Heart left ventricle (tissue), 16 donors: Measurements from ENCODE around the gene D2HGDH. TPM values are rescaled to one million over a fixed set of nuclear protein-coding genes. Genes with fewer than 3 reads are reported as not detected.
"Not testable (repeated sequence)": the region's sequence is repeated elsewhere in the genome, so short reads cannot be mapped to it uniquely, and the experiment has no call there.

Source experiments
- ATAC-seq, 4 donors: fragments of 200-7000 bp; cut with Tn5 transposase; one replicate each; pipeline ENCODE4 v1.9.1; 2020 to 2022; ENCODE audit warnings: moderate library complexity in 4 of 4, mild to moderate bottlenecking in 3 of 4, moderate number of reproducible peaks in 1 of 4
- DNase-seq, 5 donors: peaks; one replicate each; pipeline ENCODE4 v3.0.0-alpha.2; 2020
- H3K27ac ChIP-seq, 12 donors: fragments of 200-600 bp; sonication (generic) in 4 of 12; one replicate each; pipeline versions ENCODE4 v1.5.0 to v1.8.0; 2016 to 2022; ENCODE audit warnings: mild to moderate bottlenecking in 2 of 12
- H3K27me3 ChIP-seq, 9 donors: fragments of 200-600 bp; sonication (generic) in 2 of 9; one replicate each; pipeline versions ENCODE4 v1.5.1 to v1.8.0; 2016 to 2022; ENCODE audit warnings: mild to moderate bottlenecking in 3 of 9
- H3K36me3 ChIP-seq, 9 donors: fragments of 200-600 bp; sonication (generic) in 2 of 9; one replicate each; pipeline versions ENCODE4 v1.5.0 to v1.8.0; 2018 to 2022; ENCODE audit warnings: mild to moderate bottlenecking in 2 of 9
- H3K4me1 ChIP-seq, 12 donors: fragments of 200-600 bp; sonication (generic) in 4 of 12; one replicate each; pipeline versions ENCODE4 v1.5.0 to v1.8.0; 2016 to 2022; ENCODE audit warnings: mild to moderate bottlenecking in 3 of 12
- H3K4me3 ChIP-seq, 12 donors: fragments of 200-600 bp; sonication (generic) in 4 of 12; one replicate each; pipeline versions ENCODE4 v1.5.0 to v1.8.0; 2017 to 2022; ENCODE audit warnings: mild to moderate bottlenecking in 9 of 12, moderate library complexity in 4 of 12
- H3K9me3 ChIP-seq, 12 donors: fragments of 200-600 bp; sonication (generic) in 4 of 12; one replicate each; pipeline versions ENCODE4 v1.5.0 to v1.8.0; 2016 to 2022; ENCODE audit warnings: mild to moderate bottlenecking in 1 of 12
- CTCF ChIP-seq, 12 donors: fragments of 200-600 bp; sonication (generic) in 4 of 12; IDR thresholded peaks; one replicate each; pipeline versions ENCODE4 v1.5.0 to v1.8.0; 2018 to 2022; ENCODE audit warnings: antibody characterized with exemption in 12 of 12, mild to moderate bottlenecking in 5 of 12
- POLR2A ChIP-seq, 2 donors: fragments of 450-650 bp; IDR thresholded peaks; one replicate each; pipeline ENCODE4 v1.6.1; 2017; ENCODE audit warnings: antibody characterized with exemption in 2 of 2, mild to moderate bottlenecking in 2 of 2, moderate library complexity in 2 of 2
- WGBS, 4 donors: extraction: QIAGEN DNeasy Blood & Tissue Kit in 2 of 4; methylation state at CpG; one replicate each; pipeline versions ENCODE4 v1.1.5 to v1.1.7; 2013 to 2018; 5-methylcytosine and 5-hydroxymethylcytosine counted together
- intact Hi-C, 10 donors: fragments of 100-400 bp; cut with DNase I; formaldehyde crosslinking; loops; one replicate each; pipeline versions ENCODE4 v1.11.1 to v1.14.2; 2022
- polyA plus RNA-seq, 2 donors: library from polyadenylated mRNA; stranded (reverse); fragments of 200-250 nt; gene quantifications; one replicate each; pipeline ENCODE4 v1.2.3, GENCODE V29; 2013
- total RNA-seq, 9 donors: library from RNA; depleted of rRNA in 2 of 9; stranded (reverse); fragments of >200 nt in 2 of 9; fragmentation: NEBNext Ultra II Directional in 3 of 9; extraction: Animal tissue kit (Norgen Biotek cat#: 25700) in 3 of 9; gene quantifications; one replicate each; pipeline versions ENCODE4 v1.1.0 to v1.2.4, GENCODE V29; 2016 to 2023
- donor health status: ischemic (EF 13 %, LVEDD 7.1; RV severe dilation, severe dysfunction).
- donor health status: healthy with polysubstance abuse.
- donor health status: DM: no; HTN: yes; CAD: no.
- donor health status: DM: no; HTN: no; CAD: no.
- donor health status: ischemic (EF 25% LVEDD 6.9; RV normal size, moderate dysfunction).
- donor health status: ischemic (EF 25% LVEDD 5.7; RV mildly dilated, moderate dysfunction).
- donor health status: healthy.
- donor health status: DM: yes; HTN: yes; CAD: no.
- donor health status: ischemic (EF 35%, LVEDD 5.7; RV mildly dilated, moderate dysfunction).
- donor health status: nonischemic (EF 11% LVEDD 7.7; RV severe dilation, severe dysfunction).
- donor health status: DM: yes; HTN: yes; CAD: no.
- donor health status: PGD.
- donor health status: ischemic (EF 29% LVEDD 5.4; RV normal size, mild dysfunction).
- donor health status: nonischemic (EF 23%, LVEDD 6.1; RV moderate dilation, normal function).

Gene D2HGDH
- total and polyA plus RNA-seq, 11 donors: 7.6 to 24.1 (median 19.8) TPM

GRCh38 chr2:241798631-241799521 is 64.4 kb downstream of the D2HGDH start:
- Histone ChIP-seq H3K4me1 (peaks cover 0 to 11% (median 7%) of the 10 kb centered on the region in 12 donors), H3K4me3 (no peak overlapping the region), H3K27me3 (peaks cover 0 to 13% (median 0%) of the 10 kb centered on the region in 9 donors), H3K9me3 (no peaks in the 10 kb centered on the region), H3K36me3 (no peaks in the 10 kb centered on the region), H3K27ac (no peak overlapping the region)
- intact Hi-C loops: no loop called here
- no peak for ATAC-seq
- no peak for TF ChIP-seq CTCF (IDR thresholded peaks at IDR 0.05)
- peak in 1 of 5 donors; percentile 21 for DNase-seq
- WGBS, 4 donors: 88 to 96% (median 89%) methylated on average over 18 to 21 of the region's 21 CpGs

GRCh38 chr2:241799522-241800197 is 65.2 kb downstream of the D2HGDH start:
- Histone ChIP-seq H3K4me1 (peaks cover 0 to 18% (median 15%) of the 10 kb centered on the region in 12 donors), H3K27ac (no peak overlapping the region), H3K4me3 (no peak overlapping the region), H3K36me3 (no peaks in the 10 kb centered on the region), H3K9me3 (no peaks in the 10 kb centered on the region), H3K27me3 (peaks cover 0 to 19% (median 0%) of the 10 kb centered on the region in 9 donors)
- ATAC-seq (no peak), DNase-seq (peak in 1 of 5 donors; percentile 21)
- TF ChIP-seq POLR2A (IDR thresholded peaks at IDR 0.05) (no peak), CTCF (IDR thresholded peaks at IDR 0.05) (no peak)
- intact Hi-C loops: no loop called here
- WGBS, 4 donors: 77 to 86% (median 84%) methylated on average over 7 to 10 of the region's 10 CpGs

- ATAC-seq, H3K9me3 ChIP-seq, H3K36me3 ChIP-seq, intact Hi-C loops, H3K27ac ChIP-seq, H3K4me3 ChIP-seq: not testable (repeated sequence)
- peak in 1 of 5 donors; percentile 17 for DNase-seq
- Histone ChIP-seq H3K4me1 (peaks cover 0 to 22% (median 18%) of the 10 kb centered on the region in 12 donors), H3K27me3 (peaks cover 0 to 21% (median 0%) of the 10 kb centered on the region in 9 donors)
- 83 to 89% (median 85%) methylated on average over 30 to 35 of the region's 35 CpGs for WGBS, 4 donors
Measured at GRCh38 chr2:241800198-241800903, 65.9 kb downstream of the D2HGDH start.

GRCh38 chr2:241801611-241802420 is 67.4 kb downstream of the D2HGDH start:
- Histone ChIP-seq H3K4me3 (no peak overlapping the region), H3K36me3 (no peaks in the 10 kb centered on the region), H3K4me1 (peaks cover 0 to 22% (median 18%) of the 10 kb centered on the region in 12 donors), H3K9me3 (no peaks in the 10 kb centered on the region), H3K27ac (no peak overlapping the region), H3K27me3 (peaks cover 0 to 21% (median 0%) of the 10 kb centered on the region in 9 donors)
- WGBS, 4 donors: 72 to 78% (median 76%) methylated on average over 37 to 44 of the region's 44 CpGs
- DNase-seq (peak in 2 of 5 donors; percentile 23 to 55), ATAC-seq (no peak)
- TF ChIP-seq POLR2A (IDR thresholded peaks at IDR 0.05): no peak
- no peak for TF ChIP-seq CTCF (IDR thresholded peaks at IDR 0.05)
- intact Hi-C loops: no loop called here
